ENCODE measurements around the gene TMEM59. TPM values are rescaled to one million over a fixed set of nuclear protein-coding genes. Genes with fewer than 3 reads are reported as not detected.
"Not testable (repeated sequence)": the region's sequence is repeated elsewhere in the genome, so short reads cannot be mapped to it uniquely, and the experiment has no call there.

TMEM59 gene
- total RNA-seq, 3 donors from 2014 or later, result 557 to 1,169 (median 749) TPM

DNA sequence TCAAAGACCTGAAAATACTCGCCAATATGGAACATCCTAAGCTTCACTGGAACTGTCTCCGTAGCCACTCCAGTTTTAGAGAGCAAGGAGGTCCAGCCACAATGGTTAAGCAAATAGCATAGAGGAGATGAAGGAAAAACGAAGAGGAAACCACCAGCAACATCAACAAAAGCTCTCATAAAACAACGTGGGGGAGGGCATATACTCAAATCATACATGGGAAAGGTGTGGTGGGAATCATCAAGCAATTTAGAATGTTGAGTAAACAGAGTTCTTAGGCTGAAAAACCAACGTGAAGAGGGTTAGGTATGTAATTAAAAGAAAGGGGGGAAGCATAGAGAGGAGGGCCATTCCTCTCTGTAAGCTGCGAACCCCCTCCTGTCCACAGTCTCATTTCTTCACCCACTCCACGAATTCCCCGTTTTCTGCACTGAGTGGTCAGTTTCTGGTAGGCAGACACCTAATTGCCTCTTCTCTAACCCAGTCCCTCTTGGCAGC is 1.0 kb downstream of the TMEM59 start:
- Histone ChIP-seq H3K9me3 (no peaks in the 10 kb centered on the region), H3K36me3 (ENCODE audit: low read depth) (no peaks in the 10 kb centered on the region), H3K4me3 (peak overlapping the region; percentile 92), H3K4me1 (ENCODE audit: low read depth) (peaks cover 40% of the 10 kb centered on the region)
- intact Hi-C loops (cut with DNase I, micrococcal nuclease), result no loop called here
- ATAC-seq (peak; percentile 26), DNase-seq (peak in 1 of 3 donors; percentile 56)
- TF ChIP-seq, protein P1, sequence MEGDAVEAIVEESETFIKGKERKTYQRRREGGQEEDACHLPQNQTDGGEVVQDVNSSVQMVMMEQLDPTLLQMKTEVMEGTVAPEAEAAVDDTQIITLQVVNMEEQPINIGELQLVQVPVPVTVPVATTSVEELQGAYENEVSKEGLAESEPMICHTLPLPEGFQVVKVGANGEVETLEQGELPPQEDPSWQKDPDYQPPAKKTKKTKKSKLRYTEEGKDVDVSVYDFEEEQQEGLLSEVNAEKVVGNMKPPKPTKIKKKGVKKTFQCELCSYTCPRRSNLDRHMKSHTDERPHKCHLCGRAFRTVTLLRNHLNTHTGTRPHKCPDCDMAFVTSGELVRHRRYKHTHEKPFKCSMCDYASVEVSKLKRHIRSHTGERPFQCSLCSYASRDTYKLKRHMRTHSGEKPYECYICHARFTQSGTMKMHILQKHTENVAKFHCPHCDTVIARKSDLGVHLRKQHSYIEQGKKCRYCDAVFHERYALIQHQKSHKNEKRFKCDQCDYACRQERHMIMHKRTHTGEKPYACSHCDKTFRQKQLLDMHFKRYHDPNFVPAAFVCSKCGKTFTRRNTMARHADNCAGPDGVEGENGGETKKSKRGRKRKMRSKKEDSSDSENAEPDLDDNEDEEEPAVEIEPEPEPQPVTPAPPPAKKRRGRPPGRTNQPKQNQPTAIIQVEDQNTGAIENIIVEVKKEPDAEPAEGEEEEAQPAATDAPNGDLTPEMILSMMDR (IDR thresholded peaks at IDR 0.05), result no peak

DNA sequence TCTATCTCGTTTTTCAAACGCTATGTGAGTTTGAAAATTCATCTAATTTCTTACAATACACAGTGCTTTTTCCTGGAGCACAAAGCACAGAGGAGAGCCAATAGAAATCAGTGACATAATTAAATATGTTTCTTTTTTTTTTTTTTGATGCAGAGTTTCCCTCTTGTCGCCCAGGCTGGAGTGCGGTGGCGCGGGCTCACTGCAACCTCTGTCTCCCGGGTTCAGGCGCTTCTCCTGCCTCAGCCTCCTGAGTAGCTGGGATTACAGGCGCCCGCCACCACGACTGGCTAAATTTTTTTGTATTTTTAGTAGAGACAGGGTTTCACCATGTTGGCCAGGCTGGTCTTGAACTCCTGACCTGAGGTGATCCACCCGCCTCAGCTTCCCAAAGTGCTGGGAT is 2.6 kb downstream of the TMEM59 start:
- H3K9me3 ChIP-seq; H3K36me3 ChIP-seq (ENCODE audit: low read depth); DNase-seq; H3K4me3 ChIP-seq; intact Hi-C loops (cut with DNase I, micrococcal nuclease); ATAC-seq: not testable (repeated sequence)
- peaks cover 40% of the 10 kb centered on the region for H3K4me1 ChIP-seq (ENCODE audit: low read depth)

DNA sequence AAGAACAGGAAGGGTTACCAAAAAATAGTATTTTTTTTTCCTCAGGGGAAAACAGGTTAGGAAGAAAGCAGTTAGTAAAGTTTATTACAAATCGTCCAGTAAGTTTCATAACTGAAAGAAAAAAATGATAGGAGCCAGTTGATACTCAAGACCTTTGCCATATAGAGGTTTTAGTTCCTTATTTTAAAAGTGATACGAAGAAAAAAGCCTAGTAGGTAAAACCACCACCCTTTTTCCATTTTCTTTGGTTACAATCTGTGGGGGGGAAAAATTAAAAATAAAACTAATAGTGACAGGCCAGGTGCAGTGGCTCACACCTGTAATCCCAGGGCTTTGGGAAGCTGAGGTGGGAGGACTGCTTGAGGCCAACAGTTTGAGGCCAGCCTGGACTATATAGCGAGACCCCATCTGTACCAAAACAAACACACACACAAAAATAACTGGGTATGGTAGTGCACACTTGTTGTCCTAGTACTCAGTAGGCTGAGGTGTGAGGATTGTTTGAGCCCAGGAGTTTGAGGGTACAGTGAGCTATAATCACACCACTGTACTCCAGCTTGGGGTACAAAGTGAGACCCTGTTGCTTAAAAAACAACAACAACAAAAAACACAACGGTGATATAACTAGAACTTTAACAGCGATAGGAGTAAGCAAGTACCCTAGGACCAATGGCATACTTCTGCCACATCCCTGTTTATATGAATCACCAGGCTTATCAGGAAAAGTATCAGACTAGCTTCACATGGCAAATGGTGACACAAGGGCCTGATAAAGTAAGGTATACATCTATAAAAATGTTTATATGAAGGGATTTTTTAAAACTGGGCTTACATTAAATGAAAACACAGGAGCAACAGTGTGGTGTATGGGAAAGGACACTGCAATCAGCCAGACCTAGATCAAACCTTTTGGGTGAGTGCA is 5.4 kb downstream of the TMEM59 start:
- no peaks in the 10 kb centered on the region for H3K9me3 ChIP-seq
- H3K36me3 ChIP-seq (ENCODE audit: low read depth), result no peaks in the 10 kb centered on the region
- H3K4me3 ChIP-seq, result no peak overlapping the region
- no peak for DNase-seq
- ATAC-seq, result no peak
- intact Hi-C loops (cut with DNase I, micrococcal nuclease), result no loop called here
- peaks cover 32% of the 10 kb centered on the region for H3K4me1 ChIP-seq (ENCODE audit: low read depth)
- TF ChIP-seq, protein P1 (IDR thresholded peaks at IDR 0.05), result no peak

DNA sequence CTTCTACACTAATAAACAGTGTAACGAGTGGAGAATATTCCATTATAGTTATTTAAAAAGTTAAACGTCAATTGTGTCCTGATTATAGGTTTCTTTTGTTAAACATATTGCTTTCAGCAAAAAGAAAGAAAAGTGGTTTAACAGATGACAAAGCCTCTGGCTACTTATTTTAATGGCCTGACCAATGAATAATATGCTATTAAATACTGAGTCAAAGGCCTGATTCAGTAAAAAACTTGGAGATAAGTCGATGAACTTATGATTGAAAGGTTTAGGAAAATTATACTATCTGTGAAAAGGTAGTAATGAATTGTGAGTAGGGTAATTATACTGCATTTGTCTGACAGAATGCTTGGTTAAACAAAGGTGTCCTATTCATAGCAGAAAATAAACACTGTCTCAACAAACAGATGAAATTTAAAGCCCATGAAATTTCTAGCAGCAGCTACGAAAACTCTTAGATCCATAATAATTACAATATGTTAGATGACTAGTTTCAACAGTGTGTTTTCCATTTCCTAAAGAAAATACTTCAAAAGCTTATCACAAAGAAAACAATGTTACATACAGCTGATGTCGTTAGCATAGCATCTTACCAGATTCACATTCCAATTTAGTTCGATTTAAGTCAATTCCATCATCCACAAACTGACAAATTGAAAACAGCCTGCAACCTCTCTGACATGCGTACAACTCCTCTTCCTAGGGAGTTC is 6.2 kb downstream of the TMEM59 start:
- intact Hi-C loops (cut with DNase I, micrococcal nuclease), result no loop called here
- TF ChIP-seq, protein P1 (IDR thresholded peaks at IDR 0.05), result no peak
- Histone ChIP-seq H3K9me3 (no peaks in the 10 kb centered on the region), H3K36me3 (ENCODE audit: low read depth) (no peaks in the 10 kb centered on the region), H3K4me1 (ENCODE audit: low read depth) (peaks cover 32% of the 10 kb centered on the region), H3K4me3 (no peak overlapping the region)
- no peak for DNase-seq
- no peak for ATAC-seq

DNA sequence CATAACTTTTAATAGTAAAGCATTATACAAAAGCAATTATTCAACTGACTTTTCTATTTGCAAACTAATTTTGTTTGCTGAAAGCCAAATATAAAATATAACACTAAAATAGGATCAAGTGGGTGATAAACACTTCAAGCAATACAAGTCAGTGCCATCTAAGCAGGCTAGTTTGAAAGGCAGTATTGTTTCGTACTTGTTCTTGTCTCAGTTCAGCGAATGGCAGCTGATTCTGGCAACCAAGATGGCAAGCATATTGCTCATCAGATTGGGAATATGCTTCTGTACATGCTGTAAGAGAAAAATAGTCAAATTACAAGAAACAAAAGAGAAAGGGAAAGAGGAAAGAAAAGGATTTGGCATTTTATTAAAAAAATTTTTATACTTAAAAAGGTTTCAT is 7.5 kb downstream of the TMEM59 start:
- H3K36me3 ChIP-seq (ENCODE audit: low read depth), result no peaks in the 10 kb centered on the region
- intact Hi-C loops (cut with DNase I, micrococcal nuclease), result no loop called here
- no peak for ATAC-seq

More for the DNA sequence above, 7.5 kb downstream of the TMEM59 start:
- peaks cover 20% of the 10 kb centered on the region for H3K4me1 ChIP-seq (ENCODE audit: low read depth)
- no peak overlapping the region for H3K4me3 ChIP-seq
- H3K9me3 ChIP-seq, result no peaks in the 10 kb centered on the region
- no peak for DNase-seq
- TF ChIP-seq, protein P1 (IDR thresholded peaks at IDR 0.05), result no peak
